ENCODE results near the gene FABP6.

DNA sequence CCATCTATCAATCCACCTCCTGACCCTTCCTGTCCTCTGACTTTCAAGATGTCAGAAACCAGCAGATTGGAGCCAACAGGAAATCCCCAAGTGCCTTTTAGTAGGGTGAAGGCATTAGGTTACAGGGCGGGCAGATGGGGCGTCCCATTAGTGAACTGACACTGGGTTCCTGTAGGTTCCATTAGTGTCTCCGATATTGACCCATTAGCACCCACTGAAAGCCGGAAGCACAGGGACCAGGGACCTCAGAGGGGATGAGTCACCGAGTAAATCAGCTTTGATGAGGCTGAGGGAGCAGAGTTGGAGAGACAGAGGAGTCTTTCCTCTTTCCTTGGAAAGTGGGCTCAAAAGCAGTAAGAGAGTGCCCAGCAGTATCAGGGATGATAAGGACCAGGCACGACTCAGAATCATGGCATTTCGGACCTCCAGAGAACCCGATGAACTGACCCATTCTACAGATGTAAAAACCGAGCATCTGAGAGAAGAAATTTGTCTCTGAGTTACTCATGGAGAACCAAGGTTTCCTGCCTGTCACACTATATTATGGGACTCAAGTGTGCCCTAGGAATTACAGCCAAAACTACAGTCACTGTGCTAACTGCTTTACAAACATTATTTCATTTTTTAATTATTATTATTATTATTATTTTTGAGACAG is 47.2 kb upstream of the FABP6 start:
- no peak for TF ChIP-seq ESRRA (CRISPR knock-in tag; IDR thresholded peaks at IDR 0.05; ENCODE audit: borderline replicate concordance)
- TF ChIP-seq, protein P1, sequence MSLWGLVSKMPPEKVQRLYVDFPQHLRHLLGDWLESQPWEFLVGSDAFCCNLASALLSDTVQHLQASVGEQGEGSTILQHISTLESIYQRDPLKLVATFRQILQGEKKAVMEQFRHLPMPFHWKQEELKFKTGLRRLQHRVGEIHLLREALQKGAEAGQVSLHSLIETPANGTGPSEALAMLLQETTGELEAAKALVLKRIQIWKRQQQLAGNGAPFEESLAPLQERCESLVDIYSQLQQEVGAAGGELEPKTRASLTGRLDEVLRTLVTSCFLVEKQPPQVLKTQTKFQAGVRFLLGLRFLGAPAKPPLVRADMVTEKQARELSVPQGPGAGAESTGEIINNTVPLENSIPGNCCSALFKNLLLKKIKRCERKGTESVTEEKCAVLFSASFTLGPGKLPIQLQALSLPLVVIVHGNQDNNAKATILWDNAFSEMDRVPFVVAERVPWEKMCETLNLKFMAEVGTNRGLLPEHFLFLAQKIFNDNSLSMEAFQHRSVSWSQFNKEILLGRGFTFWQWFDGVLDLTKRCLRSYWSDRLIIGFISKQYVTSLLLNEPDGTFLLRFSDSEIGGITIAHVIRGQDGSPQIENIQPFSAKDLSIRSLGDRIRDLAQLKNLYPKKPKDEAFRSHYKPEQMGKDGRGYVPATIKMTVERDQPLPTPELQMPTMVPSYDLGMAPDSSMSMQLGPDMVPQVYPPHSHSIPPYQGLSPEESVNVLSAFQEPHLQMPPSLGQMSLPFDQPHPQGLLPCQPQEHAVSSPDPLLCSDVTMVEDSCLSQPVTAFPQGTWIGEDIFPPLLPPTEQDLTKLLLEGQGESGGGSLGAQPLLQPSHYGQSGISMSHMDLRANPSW (CRISPR knock-in tag; conservative IDR thresholded peaks at IDR 0.05; ENCODE audit: low read depth) = no peak
- TF ChIP-seq, protein P2, sequence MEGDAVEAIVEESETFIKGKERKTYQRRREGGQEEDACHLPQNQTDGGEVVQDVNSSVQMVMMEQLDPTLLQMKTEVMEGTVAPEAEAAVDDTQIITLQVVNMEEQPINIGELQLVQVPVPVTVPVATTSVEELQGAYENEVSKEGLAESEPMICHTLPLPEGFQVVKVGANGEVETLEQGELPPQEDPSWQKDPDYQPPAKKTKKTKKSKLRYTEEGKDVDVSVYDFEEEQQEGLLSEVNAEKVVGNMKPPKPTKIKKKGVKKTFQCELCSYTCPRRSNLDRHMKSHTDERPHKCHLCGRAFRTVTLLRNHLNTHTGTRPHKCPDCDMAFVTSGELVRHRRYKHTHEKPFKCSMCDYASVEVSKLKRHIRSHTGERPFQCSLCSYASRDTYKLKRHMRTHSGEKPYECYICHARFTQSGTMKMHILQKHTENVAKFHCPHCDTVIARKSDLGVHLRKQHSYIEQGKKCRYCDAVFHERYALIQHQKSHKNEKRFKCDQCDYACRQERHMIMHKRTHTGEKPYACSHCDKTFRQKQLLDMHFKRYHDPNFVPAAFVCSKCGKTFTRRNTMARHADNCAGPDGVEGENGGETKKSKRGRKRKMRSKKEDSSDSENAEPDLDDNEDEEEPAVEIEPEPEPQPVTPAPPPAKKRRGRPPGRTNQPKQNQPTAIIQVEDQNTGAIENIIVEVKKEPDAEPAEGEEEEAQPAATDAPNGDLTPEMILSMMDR (IDR thresholded peaks at IDR 0.05) = no peak
- TF ChIP-seq, protein P3, sequence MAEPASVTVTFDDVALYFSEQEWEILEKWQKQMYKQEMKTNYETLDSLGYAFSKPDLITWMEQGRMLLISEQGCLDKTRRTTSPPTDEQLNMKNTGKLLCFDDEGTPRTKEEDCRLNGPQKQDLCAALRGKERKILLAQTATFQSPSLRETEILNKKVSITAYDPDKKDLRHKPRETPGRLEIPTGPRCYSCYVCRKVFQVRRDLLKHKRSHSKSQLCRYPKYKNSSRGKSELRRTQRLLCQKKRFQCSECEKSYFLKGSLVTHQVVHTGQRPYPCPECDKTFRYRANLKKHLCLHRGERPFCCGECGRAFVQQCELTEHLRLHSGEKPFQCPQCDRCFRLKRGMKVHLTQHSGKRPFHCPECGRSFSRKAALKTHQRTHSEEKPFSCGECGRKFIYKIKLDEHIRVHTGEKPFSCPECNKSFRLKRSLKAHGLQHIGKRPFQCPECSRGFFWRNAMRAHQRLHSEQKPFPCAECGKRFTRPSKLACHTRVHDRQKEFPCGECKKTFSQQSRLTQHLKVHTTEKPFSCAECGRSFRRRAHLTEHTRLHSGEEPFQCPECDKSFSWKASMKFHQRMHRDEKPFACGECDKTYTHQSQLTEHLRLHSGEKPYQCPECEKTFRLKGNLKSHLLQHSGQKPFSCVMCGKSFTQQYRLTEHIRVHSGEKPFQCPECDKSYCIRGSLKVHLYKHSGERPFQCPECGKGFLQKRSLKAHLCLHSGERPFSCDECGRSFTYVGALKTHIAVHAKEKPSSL (CRISPR knock-in tag; conservative IDR thresholded peaks at IDR 0.05) = no peak
- TF ChIP-seq, protein P4, sequence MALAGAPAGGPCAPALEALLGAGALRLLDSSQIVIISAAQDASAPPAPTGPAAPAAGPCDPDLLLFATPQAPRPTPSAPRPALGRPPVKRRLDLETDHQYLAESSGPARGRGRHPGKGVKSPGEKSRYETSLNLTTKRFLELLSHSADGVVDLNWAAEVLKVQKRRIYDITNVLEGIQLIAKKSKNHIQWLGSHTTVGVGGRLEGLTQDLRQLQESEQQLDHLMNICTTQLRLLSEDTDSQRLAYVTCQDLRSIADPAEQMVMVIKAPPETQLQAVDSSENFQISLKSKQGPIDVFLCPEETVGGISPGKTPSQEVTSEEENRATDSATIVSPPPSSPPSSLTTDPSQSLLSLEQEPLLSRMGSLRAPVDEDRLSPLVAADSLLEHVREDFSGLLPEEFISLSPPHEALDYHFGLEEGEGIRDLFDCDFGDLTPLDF (CRISPR knock-in tag; IDR thresholded peaks at IDR 0.05) = no peak
